ENCODE measurements around the gene APOC1. TPM values are rescaled to one million over a fixed set of nuclear protein-coding genes. Genes with fewer than 3 reads are reported as not detected.

The APOC1 gene
- total and polyA plus RNA-seq, 2 experiments from 2014 or later: 0.49 TPM; not detected in 1

DNA sequence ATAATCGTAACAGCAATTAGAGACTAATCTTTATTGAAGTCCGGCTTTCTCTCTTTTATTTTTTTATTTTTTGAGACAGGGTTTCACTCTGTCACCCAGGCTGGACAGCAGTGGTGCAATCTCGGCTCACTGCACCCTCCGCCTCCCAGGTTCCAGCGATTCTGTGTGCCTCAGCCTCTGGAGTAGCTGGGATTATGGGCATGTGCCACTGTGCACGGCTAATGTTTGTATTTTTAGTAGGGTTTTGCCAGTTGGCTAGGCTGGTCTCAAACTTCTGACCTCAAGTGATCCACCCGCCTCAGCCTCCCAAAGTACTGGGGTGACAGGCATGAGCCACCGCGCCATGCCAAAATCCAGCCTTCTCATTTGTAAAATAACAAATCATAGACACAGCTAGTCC lies 35.1 kb downstream of the APOC1 start:
- no peak for TF ChIP-seq EZH2phosphoT487 (IDR thresholded peaks at IDR 0.05; ENCODE audit: insufficient read depth, low read depth)
- no peak for TF ChIP-seq EZH2 (IDR thresholded peaks at IDR 0.05; ENCODE audit: insufficient read depth, poor library complexity, severe bottlenecking)
- no peaks in the 10 kb centered on the region for H3K27me3 ChIP-seq (replicated peaks; ENCODE audit: insufficient read depth)
- H3K4me2 ChIP-seq (ENCODE audit: unreplicated experiment): no peak overlapping the region
- no peak overlapping the region for H2AFZ ChIP-seq
- H3K4me3 ChIP-seq: no peak overlapping the region
- no peak overlapping the region for H3K27ac ChIP-seq
- H3K4me1 ChIP-seq (ENCODE audit: insufficient read depth): no peaks in the 10 kb centered on the region
- no peaks in the 10 kb centered on the region for H3K36me3 ChIP-seq (ENCODE audit: low read depth)
- H3K9me2 ChIP-seq (ENCODE audit: insufficient read depth): no peaks in the 10 kb centered on the region
- no peak overlapping the region for H3K9ac ChIP-seq
- DNase-seq: no peak
- H4K20me1 ChIP-seq (ENCODE audit: insufficient read depth): no peaks in the 10 kb centered on the region
- no peaks in the 10 kb centered on the region for H3K9me3 ChIP-seq (ENCODE audit: low read depth)
- in situ Hi-C loops (cut with MboI): no loop called here
- peaks cover 11% of the 10 kb centered on the region for H3K79me2 ChIP-seq (ENCODE audit: insufficient read depth)
- 65 to 69% methylated on average over 9 of the region's 9 CpGs for WGBS, 2 experiments (ENCODE audit: low coverage in 1 of 2, low lambda C conversion rate in 2 of 2, missing lambda C conversion rate in 2 of 2)
- H3F3A ChIP-seq (ENCODE audit: insufficient read depth): peaks cover 2% of the 10 kb centered on the region; the same call in 1 of the 2 replicates

GRCh38 chr19:44951179-44952159 lies 37.1 kb downstream of the APOC1 start:
- no peak overlapping the region for H3K27ac ChIP-seq
- H3K4me2 ChIP-seq (ENCODE audit: unreplicated experiment): peak overlapping the region; percentile 77
- H3K36me3 ChIP-seq (ENCODE audit: low read depth): no peaks in the 10 kb centered on the region
- H3K79me2 ChIP-seq (ENCODE audit: insufficient read depth): peaks cover 24% of the 10 kb centered on the region
- no peaks in the 10 kb centered on the region for H3K9me2 ChIP-seq (ENCODE audit: insufficient read depth)
- H3K4me1 ChIP-seq (ENCODE audit: insufficient read depth): peaks cover 5% of the 10 kb centered on the region
- no peak overlapping the region for H3K4me3 ChIP-seq
- in situ Hi-C loops (cut with MboI): no loop called here
- WGBS, 2 experiments (ENCODE audit: low coverage in 1 of 2, low lambda C conversion rate in 2 of 2, missing lambda C conversion rate in 2 of 2): 38 to 46% methylated on average over 12 to 13 of the region's 13 CpGs
- H3K9ac ChIP-seq: peak overlapping the region; percentile 24; the same call in 1 of the 2 replicates
- peaks cover 10% of the 10 kb centered on the region for H3F3A ChIP-seq (ENCODE audit: insufficient read depth)
- peak overlapping the region; percentile 78 for H2AFZ ChIP-seq
- H4K20me1 ChIP-seq (ENCODE audit: insufficient read depth): no peaks in the 10 kb centered on the region
- no peak for TF ChIP-seq EZH2 (IDR thresholded peaks at IDR 0.05; ENCODE audit: insufficient read depth, poor library complexity, severe bottlenecking)
- no peak for TF ChIP-seq EZH2phosphoT487 (IDR thresholded peaks at IDR 0.05; ENCODE audit: insufficient read depth, low read depth)
- peak; percentile 86 for DNase-seq
- H3K9me3 ChIP-seq (ENCODE audit: low read depth): no peaks in the 10 kb centered on the region
- H3K27me3 ChIP-seq (replicated peaks; ENCODE audit: insufficient read depth): no peaks in the 10 kb centered on the region

DNA sequence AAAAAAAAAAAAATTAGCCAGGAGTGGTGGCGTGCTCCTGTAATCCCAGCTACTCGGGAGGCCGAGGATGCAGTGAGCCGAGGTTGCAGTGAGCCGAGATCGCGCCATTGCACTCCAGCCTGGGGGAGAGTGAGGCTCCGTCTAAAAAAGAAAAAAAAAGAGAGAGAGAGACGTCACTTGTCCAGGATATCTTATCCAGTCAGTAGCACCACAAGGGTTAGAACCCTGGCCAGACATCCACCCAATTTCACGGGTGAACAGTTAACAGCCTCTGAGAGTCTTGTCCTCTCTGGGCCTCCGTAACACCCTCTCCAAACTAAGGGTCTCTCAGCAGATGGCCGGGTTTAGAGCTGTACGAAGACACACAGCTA lies 39.9 kb downstream of the APOC1 start:
- no peaks in the 10 kb centered on the region for H3K9me2 ChIP-seq (ENCODE audit: insufficient read depth)
- H3K27me3 ChIP-seq (replicated peaks; ENCODE audit: insufficient read depth): no peaks in the 10 kb centered on the region
- H3K79me2 ChIP-seq (ENCODE audit: insufficient read depth): peaks cover 52% of the 10 kb centered on the region
- H3K9me3 ChIP-seq (ENCODE audit: low read depth): no peaks in the 10 kb centered on the region
- 35 to 39% methylated on average over 11 to 13 of the region's 13 CpGs for WGBS, 2 experiments (ENCODE audit: low coverage in 1 of 2, low lambda C conversion rate in 2 of 2, missing lambda C conversion rate in 2 of 2)
- in situ Hi-C loops (cut with MboI): no loop called here
- peak overlapping the region; percentile 93 for H3K4me3 ChIP-seq
- no peak for DNase-seq
- H3K27ac ChIP-seq: peak overlapping the region; percentile 83
- H3F3A ChIP-seq (ENCODE audit: insufficient read depth): peaks cover 13% of the 10 kb centered on the region
- H3K36me3 ChIP-seq (ENCODE audit: low read depth): no peaks in the 10 kb centered on the region
- peak overlapping the region; percentile 99 for H3K4me2 ChIP-seq (ENCODE audit: unreplicated experiment)
- peak overlapping the region; percentile 96 for H2AFZ ChIP-seq
- H3K9ac ChIP-seq: peak overlapping the region; percentile 95
- H4K20me1 ChIP-seq (ENCODE audit: insufficient read depth): no peaks in the 10 kb centered on the region; the same call in 1 of the 2 replicates
- no peak for TF ChIP-seq EZH2 (IDR thresholded peaks at IDR 0.05; ENCODE audit: insufficient read depth, poor library complexity, severe bottlenecking)
- no peak for TF ChIP-seq EZH2phosphoT487 (IDR thresholded peaks at IDR 0.05; ENCODE audit: insufficient read depth, low read depth)
- H3K4me1 ChIP-seq (ENCODE audit: insufficient read depth): peaks cover 18% of the 10 kb centered on the region

GRCh38 chr19:44954649-44955504 lies 40.5 kb downstream of the APOC1 start, which contains the start of gene CLPTM1:
Gene CLPTM1, plus strand, starts transcription at chr19:44955380. Its CDS starts 16 bp downstream, at chr19:44955396.
- 1% methylated on average over 38 to 62 of the region's 65 CpGs for WGBS, 2 experiments (ENCODE audit: low coverage in 1 of 2, low lambda C conversion rate in 2 of 2, missing lambda C conversion rate in 2 of 2)
- in situ Hi-C loops (cut with MboI): no loop called here
- Histone ChIP-seq H3K9me3 (ENCODE audit: low read depth) (no peaks in the 10 kb centered on the region), H2AFZ (peak within 1 kb of the TSS; percentile 96), H3K4me2 (ENCODE audit: unreplicated experiment) (peak within 1 kb of the TSS; percentile 99), H3K9me2 (ENCODE audit: insufficient read depth) (no peaks in the 10 kb centered on the region), H3K4me1 (ENCODE audit: insufficient read depth) (peaks cover 18% of the 10 kb centered on the region), H3F3A (ENCODE audit: insufficient read depth) (peaks cover 13% of the 10 kb centered on the region), H3K27me3 (replicated peaks; ENCODE audit: insufficient read depth) (no peaks in the 10 kb centered on the region), H3K4me3 (peak within 1 kb of the TSS; percentile 93), H3K36me3 (ENCODE audit: low read depth) (no peaks in the 10 kb centered on the region), H3K27ac (peak within 1 kb of the TSS; percentile 83), H4K20me1 (ENCODE audit: insufficient read depth) (no peaks in the 10 kb centered on the region; the same call in 1 of the 2 replicates), H3K79me2 (ENCODE audit: insufficient read depth) (peaks cover 59% of the 10 kb centered on the region), H3K9ac (peak within 1 kb of the TSS; percentile 95)
- peak; percentile 100 for DNase-seq
- TF ChIP-seq EZH2 (IDR thresholded peaks at IDR 0.05; ENCODE audit: insufficient read depth, poor library complexity, severe bottlenecking) (no peak), EZH2phosphoT487 (IDR thresholded peaks at IDR 0.05; ENCODE audit: insufficient read depth, low read depth) (no peak)
